NCI-H2196 (cell line): ENCODE measurements around the gene SIVA1.

Experiments
- DNase-seq: peaks from one replicate; lab custom pipeline; 2025; ENCODE audit not compliant: unreplicated experiment; lab: John Stamatoyannopoulos, UW

SIVA1 gene

DNA sequence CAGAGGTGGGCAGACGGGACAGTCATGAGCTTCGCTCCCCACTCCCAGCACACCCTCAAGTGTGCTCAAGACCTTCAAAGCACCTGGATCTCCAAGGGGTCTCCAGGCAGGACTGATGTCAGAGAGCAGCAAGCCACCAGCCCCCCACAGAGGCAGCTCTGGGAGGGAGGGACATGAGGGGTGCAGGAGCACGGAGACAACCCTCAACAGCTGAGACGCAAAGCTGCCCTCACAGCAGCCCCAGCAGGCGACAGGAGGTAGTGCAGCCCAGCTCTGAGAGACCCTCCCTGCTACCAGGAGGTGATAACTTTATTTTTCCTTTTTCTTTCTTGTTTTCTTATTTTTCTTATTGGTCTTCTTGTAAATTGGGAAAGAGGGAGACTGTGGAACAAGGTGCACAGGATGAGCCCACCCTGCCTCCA lies 17.9 kb downstream of the SIVA1 start:
- no peak for DNase-seq

- no peak for DNase-seq
Measured at GRCh38 chr14:104771374-104771773, 18.4 kb downstream of the SIVA1 start.

DNA sequence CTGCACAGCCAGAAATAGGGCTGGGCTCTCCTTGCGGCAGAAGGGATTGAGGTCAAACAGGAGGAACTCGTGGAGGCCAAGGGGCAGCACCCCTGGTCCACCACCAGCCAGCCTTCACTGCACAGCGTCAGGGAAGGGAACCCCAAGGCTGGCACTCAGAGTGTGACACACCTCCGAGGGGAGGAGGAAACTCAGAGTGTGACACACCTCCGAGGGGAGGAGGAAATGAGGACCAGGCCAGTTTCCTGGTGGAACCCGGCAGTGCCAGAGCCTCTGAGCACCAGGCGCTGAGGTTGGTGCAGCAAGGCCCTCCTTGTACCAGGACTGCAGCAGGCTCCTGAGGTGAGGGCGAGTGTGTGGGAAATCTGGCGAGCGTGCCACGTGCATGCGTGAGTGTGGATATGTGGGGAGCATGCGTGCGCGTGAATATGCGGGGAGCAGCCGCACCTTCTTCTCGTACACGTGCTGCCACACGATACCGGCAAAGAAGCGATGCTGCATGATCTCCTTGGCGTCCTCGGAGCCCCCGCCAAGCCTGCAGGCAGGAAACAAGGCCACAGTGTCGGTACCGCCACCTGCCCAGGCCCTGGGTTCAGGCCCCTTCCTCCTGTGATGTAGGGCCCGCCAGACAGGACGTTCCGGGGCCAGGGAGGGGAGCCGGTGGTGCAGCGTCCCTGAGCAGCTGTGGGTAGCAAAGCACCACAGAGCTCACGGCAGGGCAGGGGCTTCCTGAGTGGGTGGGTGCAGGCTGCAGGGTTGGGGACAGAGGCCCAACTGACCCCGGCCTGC lies 19.2 kb downstream of the SIVA1 start:
- DNase-seq: no peak

DNA sequence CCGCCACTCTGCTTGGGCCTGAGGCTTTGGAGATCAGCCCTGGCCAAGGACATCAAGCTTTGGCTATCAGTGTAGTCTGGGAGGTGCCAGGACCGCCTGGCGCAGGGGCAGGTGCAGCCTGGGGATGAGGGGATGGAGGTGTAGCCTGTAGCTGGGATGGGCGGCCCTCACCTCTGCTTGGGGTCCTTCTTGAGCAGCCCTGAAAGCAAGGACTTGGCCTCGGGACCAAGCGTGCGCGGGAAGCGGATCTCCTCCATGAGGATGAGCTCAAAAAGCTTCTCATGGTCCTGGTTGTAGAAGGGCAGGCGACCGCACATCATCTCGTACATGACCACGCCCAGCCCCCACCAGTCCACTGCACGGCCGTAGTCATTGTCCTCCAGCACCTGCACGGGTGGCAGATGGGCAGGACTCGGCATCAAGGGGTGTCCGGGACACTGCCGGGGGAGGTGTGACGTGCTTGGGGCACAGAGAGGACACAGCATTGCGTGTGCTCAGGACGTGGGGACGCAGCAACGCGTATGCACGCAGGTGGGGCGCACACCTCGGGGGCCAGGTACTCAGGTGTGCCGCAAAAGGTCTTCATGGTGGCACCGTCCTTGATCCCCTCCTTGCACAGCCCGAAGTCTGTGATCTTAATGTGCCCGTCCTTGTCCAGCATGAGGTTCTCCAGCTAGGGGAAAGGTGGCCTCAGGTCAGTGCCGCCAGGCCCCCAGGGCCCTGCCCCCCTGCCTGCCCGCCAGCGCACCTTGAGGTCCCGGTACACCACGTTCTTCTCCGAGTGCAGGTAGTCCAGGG lies 20.0 kb downstream of the SIVA1 start:
- no peak for DNase-seq

DNA sequence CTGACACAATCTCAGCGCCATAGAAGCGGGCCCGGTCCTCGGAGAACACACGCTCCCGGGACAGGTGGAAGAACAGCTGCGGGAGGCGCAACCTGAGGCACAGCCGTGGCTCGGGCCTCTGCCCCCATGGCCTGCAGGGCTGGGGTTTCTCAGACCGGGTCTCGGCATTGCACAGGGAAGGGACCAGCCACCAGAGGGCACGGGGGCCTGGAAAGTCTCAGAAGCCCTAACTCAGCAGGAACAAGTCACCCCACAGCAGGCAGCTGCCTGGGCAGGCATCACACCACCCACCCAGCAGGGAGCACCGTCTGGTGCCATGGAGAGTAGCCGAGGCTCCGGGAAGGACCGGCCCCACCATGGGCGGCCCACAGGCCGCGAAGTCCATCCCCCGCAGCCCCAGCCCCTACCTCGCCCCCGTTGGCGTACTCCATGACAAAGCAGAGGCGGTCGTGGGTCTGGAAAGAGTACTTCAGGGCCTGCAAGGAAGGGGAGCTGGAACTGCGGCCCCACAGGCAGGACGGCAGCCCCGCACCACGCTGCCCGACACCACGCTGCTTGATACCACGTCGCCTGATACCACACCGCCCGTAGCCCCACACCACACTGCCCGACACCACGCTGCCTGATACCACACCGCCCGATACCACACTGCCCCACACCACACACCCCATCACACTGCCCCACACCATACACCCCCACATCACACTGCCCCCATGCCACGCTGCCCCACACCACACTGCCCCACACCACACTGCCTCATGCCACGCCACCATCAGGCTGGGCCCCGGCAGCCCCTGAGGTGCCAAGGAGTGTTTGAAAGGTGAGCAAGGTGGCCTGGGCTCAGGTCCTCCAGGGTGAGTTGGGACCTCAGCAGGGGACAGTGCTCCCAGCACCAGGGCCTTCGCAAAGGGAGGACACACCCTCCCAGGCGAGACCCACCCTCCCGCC lies 20.8 kb downstream of the SIVA1 start:
- no peak for DNase-seq

DNA sequence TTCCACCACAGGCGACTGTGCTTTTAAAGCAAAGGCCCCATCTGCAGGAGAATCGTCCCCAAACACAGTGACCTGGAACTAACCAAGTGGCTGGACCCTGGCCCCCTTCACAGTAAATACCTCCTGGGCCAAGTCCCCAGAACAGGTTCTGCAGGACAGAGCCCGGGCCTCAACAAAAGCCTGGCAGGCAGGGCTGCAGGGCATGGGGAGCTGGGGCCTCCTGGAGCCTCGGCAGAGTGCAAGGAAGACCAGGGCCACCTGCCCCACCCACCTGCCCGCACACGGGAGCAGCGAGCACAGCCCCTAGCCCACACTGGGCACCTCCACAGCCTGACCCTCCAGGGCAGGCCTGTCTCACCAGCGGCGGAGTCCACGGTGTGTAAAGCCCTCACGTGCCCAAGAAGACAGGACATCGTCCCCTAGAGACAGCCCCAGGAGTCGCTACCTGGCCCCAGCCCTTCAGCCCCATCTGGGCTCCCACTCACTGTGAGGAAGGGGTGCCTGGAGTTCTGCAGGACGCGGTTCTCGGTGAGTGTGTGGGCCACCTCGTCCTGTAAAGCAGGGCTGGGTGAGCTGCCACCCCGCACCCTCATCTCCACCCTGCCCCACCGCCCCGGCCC lies 21.6 kb downstream of the SIVA1 start:
- DNase-seq: no peak

DNA sequence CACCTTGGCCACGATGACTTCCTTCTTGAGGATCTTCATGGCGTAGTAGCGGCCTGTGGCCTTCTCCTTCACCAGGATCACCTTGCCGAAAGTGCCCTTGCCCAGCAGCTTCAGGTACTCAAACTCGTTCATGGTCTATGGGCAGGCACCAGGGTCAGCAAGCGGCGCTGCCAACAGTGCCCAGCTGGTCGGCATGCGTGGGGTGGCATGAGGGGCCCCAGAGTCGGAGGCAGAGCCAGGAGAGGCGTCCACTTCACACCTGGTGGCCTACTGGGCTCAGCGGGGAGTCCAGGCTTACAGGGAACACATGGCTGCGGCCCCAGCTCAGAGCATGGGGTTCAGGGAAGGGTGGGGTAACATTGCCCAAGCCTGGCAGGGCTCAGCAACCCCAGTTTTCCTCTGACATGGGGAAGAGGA lies 22.1 kb downstream of the SIVA1 start:
- DNase-seq: no peak

GRCh38 chr14:104776481-104776880 lies 23.5 kb downstream of the SIVA1 start:
- no peak for DNase-seq

GRCh38 chr14:104776961-104777807 lies 24.2 kb downstream of the SIVA1 start:
- DNase-seq: no peak

GRCh38 chr14:104777808-104778249 lies 24.9 kb downstream of the SIVA1 start:
- no peak for DNase-seq

DNA sequence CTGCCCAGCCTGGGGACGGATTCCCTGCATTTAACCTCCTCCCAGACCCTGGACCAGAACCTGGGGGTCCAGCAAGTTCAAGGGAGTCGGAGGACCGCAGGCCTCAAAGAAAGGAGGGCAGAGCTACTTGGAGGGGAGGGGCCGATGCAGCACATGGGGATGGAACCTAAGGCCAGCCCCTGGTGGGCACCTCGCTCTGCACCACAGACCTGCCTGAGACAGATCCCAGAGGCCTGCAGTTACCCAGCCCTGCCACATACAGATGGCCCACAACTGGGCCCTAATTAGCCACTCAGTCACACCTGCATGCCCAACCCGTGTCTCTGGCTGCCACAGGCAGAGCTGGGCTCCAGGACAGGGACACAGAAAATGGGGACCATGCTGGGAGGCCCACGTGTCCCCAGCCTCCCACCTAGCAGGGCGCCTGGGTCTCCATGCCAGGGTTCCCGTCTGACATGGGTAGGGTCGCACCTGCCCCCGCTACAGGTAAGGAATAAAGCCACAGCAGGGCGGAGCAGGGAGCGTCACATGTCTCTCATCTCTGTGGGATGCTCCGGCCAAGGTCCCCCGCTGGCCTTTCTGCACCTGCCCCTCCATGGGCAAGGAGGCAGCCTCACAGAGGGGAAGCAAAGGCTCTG lies 25.9 kb downstream of the SIVA1 start:
- DNase-seq: no peak

- no peak for DNase-seq
Measured at GRCh38 chr14:104779776-104780512, 27.0 kb downstream of the SIVA1 start.

DNA sequence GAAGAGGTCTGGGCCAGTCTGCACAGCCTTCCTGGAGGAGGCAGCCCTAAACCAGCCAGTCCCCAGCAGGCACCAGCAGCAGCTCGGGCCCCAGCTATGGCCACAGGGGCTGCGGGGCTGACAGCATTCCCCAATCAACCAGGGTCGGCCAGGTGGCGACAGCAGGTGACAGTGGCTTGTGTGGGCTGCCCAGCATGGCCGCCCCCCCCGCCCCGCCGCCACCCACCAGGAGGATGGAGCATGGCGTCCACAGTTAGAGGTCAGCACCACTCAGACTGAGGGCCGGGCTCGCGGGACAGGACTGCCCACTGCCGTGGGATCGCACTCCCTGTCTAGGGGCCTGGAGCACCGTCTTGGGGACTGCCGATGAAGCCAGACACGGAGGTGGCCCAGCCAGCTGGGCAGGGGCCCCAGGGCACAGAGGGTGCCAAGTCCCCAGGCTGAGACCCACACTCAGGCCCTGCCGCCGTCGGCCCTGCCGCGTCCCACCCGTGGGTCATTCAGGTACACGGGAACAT lies 27.6 kb downstream of the SIVA1 start:
- no peak for DNase-seq

GRCh38 chr14:104781271-104782077 lies 28.5 kb downstream of the SIVA1 start:
- DNase-seq: no peak

DNA sequence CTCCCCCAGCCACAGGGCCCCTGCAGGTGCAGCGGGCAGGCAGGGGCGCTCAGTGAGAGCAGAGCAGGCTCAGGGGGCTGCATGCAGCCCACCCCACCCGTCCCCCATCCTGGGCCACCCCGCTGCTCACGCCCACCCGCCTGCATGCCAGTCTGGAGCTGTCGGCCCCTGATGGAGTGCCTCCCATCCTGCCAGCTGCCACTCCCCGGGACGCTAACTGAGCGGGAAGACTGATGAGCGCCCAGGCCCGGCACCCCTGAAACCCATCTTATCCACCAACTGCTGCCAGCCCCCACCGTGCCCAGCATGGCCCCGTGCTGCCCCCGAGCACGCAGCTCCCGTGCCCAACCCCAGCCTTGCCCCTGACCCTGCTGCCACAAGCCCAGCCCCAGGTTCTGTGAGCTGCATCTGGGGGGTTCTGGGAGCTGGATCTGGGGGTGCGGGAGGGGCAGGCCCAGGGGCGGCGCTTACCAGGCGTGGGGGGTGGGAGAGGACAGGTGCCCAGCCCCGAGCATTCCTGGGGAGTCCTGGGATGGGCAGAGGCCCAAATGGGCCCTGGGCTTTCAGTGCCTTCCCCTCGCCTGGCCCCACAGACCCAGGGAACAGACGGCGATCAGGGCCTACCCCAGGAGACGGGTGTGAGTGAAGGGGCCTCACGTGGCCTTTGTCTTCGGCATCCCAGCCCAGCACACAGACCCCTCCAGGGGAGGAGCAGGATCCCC lies 29.3 kb downstream of the SIVA1 start:
- DNase-seq: no peak

- no peak for DNase-seq
Measured at GRCh38 chr14:104782808-104783139, 29.8 kb downstream of the SIVA1 start.
